DND-41 (cell line): ENCODE measurements around the gene DEGS1.

Source experiments
- ATAC-seq: fragments of 200-7000 bp; cut with Tn5 transposase; 3 replicates; pipeline ENCODE4 v1.9.1; 2021; ENCODE audit warnings: low read depth; ENCODE audit not compliant: insufficient read depth
- DNase-seq: peaks from one replicate; pipeline ENCODE4 v3.0.0-alpha.2; 2020
- H2AFZ ChIP-seq: 2 replicates; pipeline ENCODE4 v1.6.0; 2012; ENCODE audit warnings: low read depth, low read length
- H3K27ac ChIP-seq: 2 replicates; pipeline ENCODE4 v1.5.1; 2012; ENCODE audit warnings: low read length, inconsistent platforms
- H3K27me3 ChIP-seq: fragments of 200-600 bp; sonication (generic); 2 replicates; pipeline ENCODE4 v1.6.0; 2012; ENCODE audit warnings: low read length, mild to moderate bottlenecking, inconsistent platforms; ENCODE audit not compliant: insufficient read depth, poor library complexity
- H3K36me3 ChIP-seq: 2 replicates; pipeline ENCODE4 v1.5.1; 2012; ENCODE audit warnings: low read length, inconsistent platforms; ENCODE audit not compliant: insufficient read depth
- H3K4me1 ChIP-seq: 2 replicates; pipeline ENCODE4 v1.5.1; 2012; ENCODE audit warnings: mild to moderate bottlenecking, low read length; ENCODE audit not compliant: insufficient read depth
- H3K4me2 ChIP-seq: 2 replicates; pipeline ENCODE4 v1.6.0; 2012; ENCODE audit warnings: mild to moderate bottlenecking, moderate library complexity, low read length, inconsistent platforms; ENCODE audit not compliant: insufficient read depth
- H3K4me3 ChIP-seq, 2 experiments: fragments of 200-600 bp in 1 of 2; shearing (Covaris generic) in 1 of 2; 2 replicates each; pipeline ENCODE4 v1.5.1; 2012 to 2016; ENCODE audit warnings: inconsistent platforms in 2 of 2, low read length in 2 of 2, mild to moderate bottlenecking in 2 of 2, low read depth in 1 of 2, moderate library complexity in 1 of 2
- H3K79me2 ChIP-seq: 2 replicates; pipeline ENCODE4 v1.6.0; 2012; ENCODE audit warnings: low read length, inconsistent platforms; ENCODE audit not compliant: insufficient read depth
- H3K9ac ChIP-seq: 2 replicates; pipeline ENCODE4 v1.6.0; 2012; ENCODE audit warnings: low read depth, mild to moderate bottlenecking, inconsistent platforms, low read length, moderate library complexity
- H3K9me3 ChIP-seq: 2 replicates; pipeline ENCODE4 v1.5.1; 2012; ENCODE audit warnings: low read length, moderate library complexity, mild to moderate bottlenecking, inconsistent platforms; ENCODE audit not compliant: insufficient read depth, severe bottlenecking
- H4K20me1 ChIP-seq: 2 replicates; pipeline ENCODE4 v1.6.0; 2012; ENCODE audit warnings: low read length; ENCODE audit not compliant: insufficient read depth
- EZH2 ChIP-seq: IDR thresholded peaks from 3 replicates; pipeline ENCODE4 v1.6.1; 2012; ENCODE audit warnings: borderline replicate concordance, low read depth, mild to moderate bottlenecking, moderate library complexity, low read length, inconsistent platforms; ENCODE audit not compliant: severe bottlenecking
- TF ChIP-seq, protein P1 (sequence below): IDR thresholded peaks from 2 replicates; pipeline ENCODE4 v1.5.1; 2012; ENCODE audit warnings: borderline replicate concordance, low read length, moderate library complexity, mild to moderate bottlenecking; ENCODE audit not compliant: poor library complexity, severe bottlenecking; ENCODE audit errors: extremely low read depth

Gene DEGS1

GRCh38 chr1:224217655-224218623 is 34.9 kb downstream of the DEGS1 start:
- no peak overlapping the region for H3K4me3 ChIP-seq
- no peak overlapping the region for H3K9ac ChIP-seq
- H3K27ac ChIP-seq = no peak overlapping the region
- no peaks in the 10 kb centered on the region for H3K4me1 ChIP-seq
- ATAC-seq (no peak), DNase-seq (no peak)
- TF ChIP-seq, protein P1, sequence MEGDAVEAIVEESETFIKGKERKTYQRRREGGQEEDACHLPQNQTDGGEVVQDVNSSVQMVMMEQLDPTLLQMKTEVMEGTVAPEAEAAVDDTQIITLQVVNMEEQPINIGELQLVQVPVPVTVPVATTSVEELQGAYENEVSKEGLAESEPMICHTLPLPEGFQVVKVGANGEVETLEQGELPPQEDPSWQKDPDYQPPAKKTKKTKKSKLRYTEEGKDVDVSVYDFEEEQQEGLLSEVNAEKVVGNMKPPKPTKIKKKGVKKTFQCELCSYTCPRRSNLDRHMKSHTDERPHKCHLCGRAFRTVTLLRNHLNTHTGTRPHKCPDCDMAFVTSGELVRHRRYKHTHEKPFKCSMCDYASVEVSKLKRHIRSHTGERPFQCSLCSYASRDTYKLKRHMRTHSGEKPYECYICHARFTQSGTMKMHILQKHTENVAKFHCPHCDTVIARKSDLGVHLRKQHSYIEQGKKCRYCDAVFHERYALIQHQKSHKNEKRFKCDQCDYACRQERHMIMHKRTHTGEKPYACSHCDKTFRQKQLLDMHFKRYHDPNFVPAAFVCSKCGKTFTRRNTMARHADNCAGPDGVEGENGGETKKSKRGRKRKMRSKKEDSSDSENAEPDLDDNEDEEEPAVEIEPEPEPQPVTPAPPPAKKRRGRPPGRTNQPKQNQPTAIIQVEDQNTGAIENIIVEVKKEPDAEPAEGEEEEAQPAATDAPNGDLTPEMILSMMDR = no peak
- TF ChIP-seq EZH2 = no peak
- no peaks in the 10 kb centered on the region for H3K79me2 ChIP-seq
- H2AFZ ChIP-seq = no peak overlapping the region
- H3K4me2 ChIP-seq = no peak overlapping the region
- no peaks in the 10 kb centered on the region for H3K36me3 ChIP-seq
- no peaks in the 10 kb centered on the region for H4K20me1 ChIP-seq
- H3K9me3 ChIP-seq = no peaks in the 10 kb centered on the region
- no peaks in the 10 kb centered on the region for H3K27me3 ChIP-seq

- no peak overlapping the region for H3K27ac ChIP-seq
- TF ChIP-seq, protein P1 = no peak
- no peak for TF ChIP-seq EZH2
- H4K20me1 ChIP-seq = no peaks in the 10 kb centered on the region
- H3K36me3 ChIP-seq = no peaks in the 10 kb centered on the region
- no peak for DNase-seq
- no peak overlapping the region for H2AFZ ChIP-seq
- no peaks in the 10 kb centered on the region for H3K79me2 ChIP-seq
- H3K27me3 ChIP-seq = no peaks in the 10 kb centered on the region
- no peaks in the 10 kb centered on the region for H3K9me3 ChIP-seq
- H3K4me1 ChIP-seq = no peaks in the 10 kb centered on the region
- ATAC-seq = no peak
- H3K4me3 ChIP-seq = no peak overlapping the region
- no peak overlapping the region for H3K4me2 ChIP-seq
- H3K9ac ChIP-seq = no peak overlapping the region
These were observed 36.1 kb downstream of the DEGS1 start for GRCh38 chr1:224219011-224219611.

DNA sequence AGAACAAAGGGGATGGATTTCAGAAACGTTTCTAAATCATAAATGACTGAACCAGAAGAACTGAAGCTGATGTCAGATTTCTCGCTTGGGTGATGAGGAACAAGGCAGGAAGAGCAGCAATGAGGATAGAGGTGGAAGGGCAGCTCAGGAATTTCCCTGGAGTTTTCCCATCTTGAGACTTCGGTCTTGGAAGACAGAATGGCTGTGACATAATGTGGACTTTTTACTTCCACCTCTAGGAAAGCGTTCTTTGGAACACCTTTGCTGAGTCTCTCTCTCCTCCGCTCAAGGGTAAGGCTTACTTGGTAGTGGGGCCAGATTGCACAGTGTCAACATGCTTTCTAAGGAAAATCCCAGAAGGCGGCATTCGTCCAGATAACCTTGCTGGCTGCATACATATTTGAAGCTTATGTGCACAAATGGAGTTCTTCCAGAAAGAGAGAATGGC is 36.6 kb downstream of the DEGS1 start:
- H3K4me3 ChIP-seq = no peak overlapping the region
- no peak overlapping the region for H3K27ac ChIP-seq
- H4K20me1 ChIP-seq = no peaks in the 10 kb centered on the region
- no peaks in the 10 kb centered on the region for H3K4me1 ChIP-seq
- no peak overlapping the region for H3K4me2 ChIP-seq
- no peaks in the 10 kb centered on the region for H3K27me3 ChIP-seq
- no peaks in the 10 kb centered on the region for H3K36me3 ChIP-seq
- ATAC-seq = no peak
- H2AFZ ChIP-seq = no peak overlapping the region
- TF ChIP-seq, protein P1 = no peak
- TF ChIP-seq EZH2 = no peak
- no peak for DNase-seq
- no peak overlapping the region for H3K9ac ChIP-seq
- no peaks in the 10 kb centered on the region for H3K79me2 ChIP-seq
- H3K9me3 ChIP-seq = no peaks in the 10 kb centered on the region
